GM18517 (cell line): Measurements from ENCODE around the gene RPL13A.

Source experiments
- ATAC-seq: cut with Tn5 transposase; IDR thresholded peaks from one replicate; pipeline ENCODE4 v1.9.1; 2021; ENCODE audit warnings: mild to moderate bottlenecking, moderate library complexity; ENCODE audit not compliant: unreplicated experiment

The RPL13A gene

GRCh38 chr19:49479975-49480628, 7.3 kb upstream of the RPL13A start:
- no peak for ATAC-seq

GRCh38 chr19:49481020-49481683, 6.3 kb upstream of the RPL13A start:
- ATAC-seq, result no peak

- no peak for ATAC-seq
Measured at GRCh38 chr19:49486232-49486631, 1.2 kb upstream of the RPL13A start.

GRCh38 chr19:49486710-49487276, 615 bp upstream of the RPL13A start:
- no peak for ATAC-seq

- ATAC-seq, result no peak
Measured at GRCh38 chr19:49488046-49488862, 846 bp downstream of the RPL13A start.

GRCh38 chr19:49488863-49489537, 1.6 kb downstream of the RPL13A start:
- ATAC-seq, result no peak

GRCh38 chr19:49489601-49490167, 2.3 kb downstream of the RPL13A start:
- no peak for ATAC-seq

GRCh38 chr19:49490287-49491029, 3.0 kb downstream of the RPL13A start:
- no peak for ATAC-seq

GRCh38 chr19:49491030-49491803, 3.8 kb downstream of the RPL13A start:
- no peak for ATAC-seq

GRCh38 chr19:49491804-49492572, 4.6 kb downstream of the RPL13A start:
- no peak for ATAC-seq

GRCh38 chr19:49492573-49493405, 5.4 kb downstream of the RPL13A start:
- no peak for ATAC-seq

GRCh38 chr19:49496574-49497008, 9.2 kb downstream of the RPL13A start:
- no peak for ATAC-seq

- ATAC-seq, result no peak
Measured at GRCh38 chr19:49497047-49497788, 9.8 kb downstream of the RPL13A start.

GRCh38 chr19:49497789-49498103, 10.3 kb downstream of the RPL13A start:
- ATAC-seq, result no peak

- no peak for ATAC-seq
Measured at GRCh38 chr19:49498475-49498874, 11.1 kb downstream of the RPL13A start.

- no peak for ATAC-seq
Measured at GRCh38 chr19:49499030-49499670, 11.7 kb downstream of the RPL13A start.
